DMS53 (cell line): ENCODE results near the gene ZPBP2.
"Not testable (repeated sequence)": the region's sequence is repeated elsewhere in the genome, so short reads cannot be mapped to it uniquely, and the experiment has no call there.

Experiments used
- DNase-seq: peaks from one replicate; lab custom pipeline; 2025; lab: John Stamatoyannopoulos, UW

The ZPBP2 gene, protein sequence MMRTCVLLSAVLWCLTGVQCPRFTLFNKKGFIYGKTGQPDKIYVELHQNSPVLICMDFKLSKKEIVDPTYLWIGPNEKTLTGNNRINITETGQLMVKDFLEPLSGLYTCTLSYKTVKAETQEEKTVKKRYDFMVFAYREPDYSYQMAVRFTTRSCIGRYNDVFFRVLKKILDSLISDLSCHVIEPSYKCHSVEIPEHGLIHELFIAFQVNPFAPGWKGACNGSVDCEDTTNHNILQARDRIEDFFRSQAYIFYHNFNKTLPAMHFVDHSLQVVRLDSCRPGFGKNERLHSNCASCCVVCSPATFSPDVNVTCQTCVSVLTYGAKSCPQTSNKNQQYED

DNA sequence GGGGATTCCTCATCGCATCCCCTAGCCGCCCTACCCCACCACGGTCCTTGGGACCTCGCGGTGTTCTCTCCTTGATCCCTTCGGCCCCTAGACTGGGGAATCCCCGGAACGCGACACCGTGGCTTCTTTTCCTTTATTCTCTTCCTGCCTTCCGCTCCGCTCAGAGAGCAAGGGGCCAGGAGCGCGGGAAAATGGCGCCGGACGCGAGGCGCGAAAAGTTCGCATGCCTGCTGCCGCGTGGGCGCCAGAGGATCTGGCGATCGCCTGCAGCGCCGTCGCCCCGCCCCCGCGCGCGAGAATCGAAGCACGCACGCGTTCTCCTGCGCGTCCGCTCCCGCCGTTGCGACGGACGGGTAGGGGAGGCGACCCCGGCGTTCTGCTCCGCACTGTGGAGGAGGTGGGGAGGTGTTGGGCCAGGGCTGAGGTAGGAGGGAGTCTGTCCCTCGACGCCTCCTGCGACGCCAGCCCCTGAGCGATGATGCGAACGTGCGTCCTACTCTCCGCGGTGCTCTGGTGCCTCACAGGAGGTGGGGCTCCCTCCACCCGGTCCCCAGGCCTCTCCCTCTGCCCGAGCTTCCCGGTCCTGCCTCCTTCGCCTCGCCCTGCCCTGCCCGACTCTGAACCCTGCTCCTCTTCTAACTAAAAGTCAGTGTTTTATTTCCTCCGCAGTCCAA, at the start of gene ZPBP2:
Gene ZPBP2 (plus strand): TSS at position 323 of the 674 bp plus-strand sequence. CDS start 153 bp downstream, at position 476.
- DNase-seq = no peak

DNA sequence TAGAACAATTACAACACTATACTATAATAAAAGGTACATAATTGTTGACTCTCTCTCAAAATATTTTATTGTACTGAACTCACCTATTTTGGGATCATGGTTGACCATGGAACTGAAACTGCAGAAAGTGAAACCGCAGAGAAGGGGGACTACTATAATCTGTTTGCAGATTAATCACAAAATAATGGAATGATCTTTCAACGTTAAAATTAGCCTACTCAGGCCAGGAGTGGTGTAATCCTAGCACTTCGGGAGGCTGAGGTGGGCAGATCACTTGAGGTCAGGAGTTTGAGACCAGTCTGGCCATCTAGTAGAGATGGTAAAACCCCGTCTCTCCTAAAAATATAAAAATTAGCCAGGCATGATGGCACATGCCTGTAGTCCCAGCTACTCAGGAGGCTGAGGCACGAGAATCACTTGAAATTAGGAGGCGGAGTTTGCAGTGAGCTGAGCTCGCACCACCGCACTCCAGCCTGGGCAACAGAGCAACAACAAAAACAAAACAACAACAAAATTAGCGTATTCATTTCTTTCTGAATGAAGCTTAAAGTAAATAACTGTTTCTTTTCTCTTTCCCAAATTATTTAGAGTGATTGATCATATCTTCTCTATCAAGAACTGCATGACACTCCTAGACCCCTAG, 49.5 kb upstream of the ZPBP2 start:
- no peak for DNase-seq

DNA sequence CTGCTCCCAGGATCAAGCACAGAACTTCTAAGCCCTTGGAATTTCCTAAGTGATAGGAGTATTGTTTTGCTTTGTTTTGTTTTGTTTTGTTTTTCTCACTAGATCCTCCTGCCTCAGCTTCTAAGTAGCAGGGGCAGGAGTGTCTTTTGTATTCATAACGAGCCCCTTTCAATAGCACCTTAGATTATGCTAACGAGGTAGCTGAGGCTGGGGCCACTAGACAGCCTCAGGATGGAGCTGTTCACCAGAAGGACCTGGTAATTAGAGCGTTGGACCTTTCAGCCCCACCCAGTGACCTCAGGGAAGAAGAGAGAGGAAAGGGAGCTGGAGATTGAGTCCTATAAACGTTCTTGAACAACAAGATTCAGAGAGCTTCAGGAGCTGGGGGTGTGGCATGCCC, 47.5 kb upstream of the ZPBP2 start:
- no peak for DNase-seq

DNA sequence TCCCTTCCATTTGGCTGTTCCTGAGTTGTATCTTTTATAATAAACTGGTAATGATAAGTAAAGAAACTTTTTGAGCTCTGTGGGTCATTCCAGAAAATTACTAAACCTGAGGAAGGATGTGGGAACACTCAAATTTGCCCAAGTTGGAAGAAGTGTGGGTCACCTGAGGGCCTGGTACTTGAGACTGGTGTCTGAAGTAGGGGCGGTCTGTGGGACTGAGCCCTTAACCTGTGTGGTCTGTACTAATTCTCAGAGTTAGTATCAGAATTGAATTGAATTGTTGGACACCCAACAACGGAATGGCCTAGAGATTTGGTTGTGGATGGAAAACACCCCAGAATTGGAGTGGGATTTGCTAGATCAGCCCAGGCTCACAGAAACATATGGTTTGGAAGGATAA, 47.0 kb upstream of the ZPBP2 start:
- no peak for DNase-seq

DNA sequence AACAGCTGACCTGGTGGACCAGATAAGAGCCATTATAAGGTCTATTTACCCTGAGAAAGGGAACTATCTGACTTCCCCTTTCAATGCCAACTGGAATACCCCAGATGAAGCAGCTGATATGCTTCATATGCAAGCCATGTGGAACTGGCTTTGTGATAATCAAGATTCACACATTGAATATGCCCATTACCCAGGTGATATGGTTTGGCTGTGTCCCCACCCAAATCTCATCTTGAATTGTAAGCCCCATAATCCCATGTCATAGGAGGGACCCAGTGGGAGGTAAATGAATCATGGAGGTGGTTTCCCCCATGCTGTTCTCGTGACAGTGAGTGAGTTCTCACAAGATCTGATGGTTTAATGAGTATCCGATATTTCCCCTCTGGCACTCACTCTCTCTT, 46.0 kb upstream of the ZPBP2 start:
- DNase-seq = no peak

DNA sequence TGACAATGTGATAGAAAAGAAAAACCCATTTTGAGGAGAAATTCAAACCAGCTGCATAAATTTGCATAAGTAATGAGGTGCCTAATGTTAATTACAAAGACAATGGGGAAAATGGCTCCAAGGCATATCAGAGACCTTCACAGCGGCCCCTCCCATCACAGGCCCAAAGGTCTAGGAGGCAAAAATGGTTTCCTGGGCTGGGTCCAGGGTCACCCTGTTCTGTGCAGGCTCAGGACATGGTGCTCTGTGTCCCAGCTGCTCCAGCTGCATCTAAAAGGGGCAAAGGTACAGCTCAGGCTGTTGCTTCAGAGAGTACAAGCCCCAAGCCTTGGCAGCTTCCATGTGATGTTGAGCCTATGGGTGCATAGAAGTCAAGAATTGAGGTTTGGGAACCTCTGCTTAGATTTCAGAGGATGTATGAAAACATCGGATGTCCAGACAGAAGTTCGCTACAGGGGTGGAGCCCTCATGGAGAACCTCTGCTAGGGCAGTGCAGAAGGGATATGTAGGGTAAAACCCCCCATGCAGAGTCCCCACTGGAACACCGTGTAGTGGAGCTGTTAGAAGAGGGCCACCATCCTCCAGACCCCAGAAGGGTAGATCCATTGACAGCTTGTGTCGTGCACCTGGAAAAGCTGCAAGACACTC, 44.5 kb upstream of the ZPBP2 start:
- DNase-seq = peak; percentile 35

DNA sequence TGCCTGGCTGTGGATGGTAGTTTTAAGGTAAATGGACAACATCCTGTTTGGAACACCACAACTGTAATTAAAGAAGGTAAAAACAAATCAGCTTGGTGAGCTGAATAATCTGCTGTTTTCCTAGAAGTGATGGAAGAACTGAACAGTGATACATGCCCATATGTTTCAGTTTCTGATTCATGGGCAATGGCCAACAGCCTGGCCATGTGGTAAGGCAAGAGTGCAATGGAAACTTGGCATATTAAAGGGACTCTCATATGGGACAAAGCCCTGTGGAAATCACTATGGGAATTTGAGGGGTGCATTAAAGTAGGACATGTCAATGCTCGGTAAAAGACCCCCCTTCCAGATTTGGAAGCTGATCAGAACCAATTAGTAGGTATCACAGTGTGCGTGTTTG, 41.7 kb upstream of the ZPBP2 start:
- no peak for DNase-seq

DNA sequence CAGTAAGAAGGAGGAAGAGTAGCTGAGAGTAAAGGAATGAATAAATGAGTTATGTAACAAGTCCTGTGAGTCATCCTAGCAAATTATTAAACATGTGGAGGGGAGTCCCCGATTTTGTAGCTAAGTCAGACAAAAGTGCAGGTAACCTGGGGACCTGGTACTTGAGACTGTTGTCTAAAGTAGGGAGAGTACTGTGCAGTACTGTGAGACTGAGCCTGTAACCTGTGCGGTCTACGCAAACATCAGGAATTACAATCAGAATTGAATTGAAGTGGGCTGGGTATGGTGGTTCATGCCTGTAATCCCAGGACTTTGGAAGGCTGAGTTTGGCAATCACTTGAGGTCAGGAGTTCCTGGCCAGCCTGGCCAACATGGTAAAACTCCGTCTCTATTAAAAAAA, 39.6 kb upstream of the ZPBP2 start:
- DNase-seq = no peak

DNA sequence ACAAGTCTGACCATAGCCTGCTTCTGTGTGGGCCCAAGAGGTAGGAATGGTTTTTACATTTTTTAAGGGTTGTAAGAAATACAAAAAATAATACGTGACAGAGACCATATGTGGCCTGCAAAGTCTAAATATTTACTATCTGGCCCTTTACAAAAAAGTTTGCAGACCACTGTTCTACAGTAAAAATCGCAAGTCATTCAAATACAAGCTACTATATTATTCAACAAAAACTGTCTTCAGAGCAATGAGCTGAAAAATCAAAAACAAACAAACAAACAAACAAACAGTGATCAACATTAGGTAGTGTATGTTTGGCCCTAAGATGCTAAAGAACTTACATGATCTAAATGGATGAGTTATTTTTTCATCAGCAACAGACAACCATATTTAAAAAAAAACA, 36.4 kb upstream of the ZPBP2 start:
- DNase-seq = no peak

DNA sequence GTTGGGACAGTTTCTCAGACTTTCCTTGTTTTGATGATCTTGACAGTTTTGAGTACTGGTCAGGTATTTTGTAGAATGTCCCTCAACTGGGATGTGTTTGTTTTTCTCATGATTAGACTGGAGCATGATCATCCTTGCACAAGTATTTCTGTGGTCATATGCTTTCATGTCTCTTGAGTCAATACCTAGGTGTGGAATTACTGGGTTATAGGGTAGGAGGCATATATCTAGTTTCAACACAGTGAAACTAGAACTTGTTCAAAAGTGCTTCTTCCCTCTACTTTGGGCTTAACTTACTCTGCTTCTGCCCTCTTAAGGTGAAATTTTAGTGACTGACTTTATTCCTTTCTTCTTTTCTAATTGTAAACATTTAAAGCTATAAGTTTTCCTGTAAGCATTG, 34.0 kb upstream of the ZPBP2 start:
- no peak for DNase-seq

DNA sequence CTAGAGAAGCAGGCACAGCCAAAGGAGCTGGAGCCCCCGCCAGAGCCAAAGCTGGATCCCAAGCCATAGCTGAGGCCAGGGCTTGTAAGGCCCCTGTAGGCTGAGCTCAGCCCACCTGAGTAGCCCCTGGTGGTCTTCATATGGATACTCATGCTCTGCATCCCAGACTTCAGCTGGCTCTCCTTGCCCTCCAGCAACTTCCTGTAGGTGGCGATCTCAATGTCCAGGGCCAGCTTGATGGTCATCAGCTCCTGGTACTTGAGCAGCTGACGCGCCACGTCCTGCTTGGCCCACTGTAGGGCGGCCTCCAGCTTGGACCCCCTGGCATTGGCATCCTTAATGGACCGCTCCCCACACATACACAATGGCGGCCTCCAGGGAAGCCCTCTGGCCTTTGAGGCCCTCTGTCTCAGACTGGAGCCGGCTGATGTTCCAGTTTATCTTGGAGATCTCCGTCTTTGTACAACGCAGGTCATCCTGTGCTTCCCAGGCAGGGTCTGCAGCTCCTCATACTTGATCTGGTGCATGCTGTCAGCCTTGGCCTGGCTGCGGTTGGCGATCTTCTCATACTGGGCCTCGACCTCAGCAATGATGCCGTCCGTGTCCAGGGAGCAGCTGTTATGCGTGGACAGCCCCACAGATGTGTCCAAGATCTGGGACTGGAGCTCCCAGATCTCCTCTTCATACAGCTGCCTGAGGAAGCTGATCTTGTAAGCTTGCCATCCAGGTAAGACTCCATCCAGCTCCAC, 32.8 kb upstream of the ZPBP2 start:
- no peak for DNase-seq

DNA sequence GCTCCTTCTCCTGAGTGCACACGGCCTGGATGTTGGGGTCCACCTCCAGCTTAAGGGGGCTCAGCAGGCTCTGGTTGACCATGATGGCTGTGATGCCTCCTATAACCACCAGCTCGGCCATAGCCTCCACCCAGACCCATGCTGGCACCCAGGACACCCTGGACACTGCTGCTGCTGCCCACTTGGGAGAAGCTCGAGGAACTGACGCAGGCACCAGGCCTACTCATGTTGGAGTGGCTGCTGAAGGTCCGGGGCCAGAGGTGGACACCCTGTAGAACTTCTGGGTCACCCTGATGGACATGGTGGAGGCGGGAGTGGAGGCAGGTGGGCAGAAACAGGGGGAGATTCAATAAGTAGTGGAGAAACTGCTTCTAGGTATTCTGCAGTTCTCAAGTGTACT, 31.9 kb upstream of the ZPBP2 start:
- DNase-seq = no peak

DNA sequence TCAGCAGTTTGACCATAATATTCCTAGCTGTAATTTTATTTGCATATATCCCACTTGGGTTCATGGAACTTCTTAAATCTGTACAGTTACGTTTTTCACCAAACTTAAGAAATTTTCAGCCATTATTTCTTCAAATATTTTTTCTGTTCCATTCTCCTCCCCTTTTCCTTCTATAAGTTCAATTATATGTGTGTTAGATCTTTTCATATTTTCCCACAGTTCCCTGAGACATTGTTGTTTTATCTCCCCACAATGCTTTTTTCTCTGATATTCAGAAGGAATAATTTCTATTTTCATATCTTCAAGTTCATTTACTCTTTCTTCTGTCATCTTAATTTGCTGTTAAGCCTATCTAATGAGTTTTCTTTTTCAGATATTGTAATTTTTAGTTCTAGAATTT, 29.9 kb upstream of the ZPBP2 start:
- no peak for DNase-seq

DNA sequence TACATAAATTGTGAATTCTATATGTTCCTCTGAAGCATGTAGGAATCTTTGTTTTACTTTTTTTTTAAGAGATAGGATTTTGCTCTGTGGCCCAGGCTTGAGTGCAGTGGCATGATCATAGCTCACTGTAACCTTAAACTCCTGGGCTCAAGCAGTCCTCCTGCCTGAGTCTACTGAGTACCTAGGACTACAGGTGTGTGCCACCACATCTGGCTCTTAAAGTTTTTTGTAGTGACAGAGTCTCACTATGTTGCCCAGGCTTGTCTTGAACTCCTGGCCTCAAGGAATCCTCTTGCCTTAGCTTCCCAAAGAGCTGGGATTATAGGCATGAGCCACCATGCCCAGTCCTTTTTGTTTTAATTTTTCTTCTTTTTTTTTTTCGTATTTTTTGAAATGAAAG, 29.2 kb upstream of the ZPBP2 start:
- DNase-seq = no peak

DNA sequence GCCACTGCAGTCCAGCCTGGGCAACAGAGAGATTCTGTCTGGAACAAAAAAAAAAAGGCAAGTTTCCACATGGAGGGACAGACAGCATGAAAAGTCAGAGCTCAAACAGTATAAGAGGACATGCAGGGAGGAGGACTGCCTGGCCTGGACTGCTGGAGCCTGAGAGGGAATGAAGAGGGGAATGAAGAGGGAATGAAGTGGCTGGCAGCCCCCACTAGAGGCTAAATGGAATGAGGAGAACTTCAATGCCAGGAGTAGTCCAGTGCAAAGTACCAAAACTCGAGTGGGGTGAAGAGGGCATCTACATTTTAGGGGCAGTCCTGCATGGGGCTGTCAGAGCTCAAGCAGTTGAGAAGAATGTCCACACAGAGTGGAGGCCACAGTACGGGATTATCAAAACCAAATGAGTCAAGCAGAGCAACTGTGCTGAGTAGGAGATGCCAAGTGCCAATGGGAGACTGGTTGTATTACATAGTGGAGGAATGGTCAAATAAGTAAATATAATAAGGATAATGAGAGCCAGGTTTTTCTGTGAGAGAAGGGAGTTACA, 26.8 kb upstream of the ZPBP2 start:
- no peak for DNase-seq

DNA sequence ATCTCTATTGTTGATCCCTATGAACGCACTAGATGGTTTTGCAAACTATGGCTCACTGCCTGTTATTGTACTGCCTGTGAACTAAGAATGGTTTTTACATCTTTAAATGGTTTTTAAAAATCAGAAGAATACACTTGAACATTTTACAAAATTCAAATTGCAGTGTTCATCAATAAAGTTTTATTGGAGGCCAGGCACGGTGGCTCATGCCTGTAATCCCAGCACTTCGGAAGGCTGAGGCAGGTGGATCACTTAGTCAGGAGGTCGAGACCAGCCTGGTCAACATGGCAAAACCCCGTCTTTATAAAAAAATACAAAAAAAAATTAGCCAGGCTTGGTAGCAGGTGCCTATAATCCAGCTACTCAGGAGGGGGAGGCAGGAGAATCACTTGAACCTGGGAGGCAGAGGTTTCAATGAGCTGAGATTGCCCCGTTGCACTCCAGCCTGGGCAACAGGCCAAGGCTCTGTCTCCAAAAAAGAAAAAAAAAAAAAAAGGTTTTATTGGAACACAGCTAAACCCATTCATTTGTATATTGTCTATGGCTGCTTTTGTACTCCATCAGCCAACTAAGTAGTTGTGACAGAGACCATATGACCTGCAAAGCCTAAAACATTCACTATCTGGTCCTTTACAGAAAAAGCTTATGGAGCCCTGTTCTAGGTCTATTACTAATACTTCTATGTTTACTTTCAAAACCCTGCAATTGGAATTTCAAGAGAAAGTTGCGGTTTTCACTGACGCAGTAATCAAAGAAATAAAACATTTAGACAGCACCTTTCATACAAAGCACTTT, 22.8 kb upstream of the ZPBP2 start:
- no peak for DNase-seq

DNA sequence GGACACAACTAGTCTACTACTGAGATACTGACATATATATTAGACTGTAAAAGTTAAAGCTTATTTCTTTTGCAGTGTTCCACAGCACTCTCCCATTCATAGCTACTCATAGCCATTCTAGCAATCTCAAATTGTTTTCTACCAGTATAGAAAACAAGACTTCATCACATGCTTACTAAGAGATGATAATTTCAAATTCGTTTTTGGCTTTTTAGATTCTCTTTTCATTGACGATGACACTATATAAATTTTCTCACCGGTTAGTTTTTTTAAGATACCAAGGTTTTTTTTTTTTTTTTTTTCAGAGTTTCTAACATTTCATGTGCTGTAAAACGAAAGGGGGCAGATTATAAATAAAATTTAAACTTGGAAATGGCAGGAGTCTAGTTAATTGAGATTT, 21.8 kb upstream of the ZPBP2 start:
- no peak for DNase-seq

DNA sequence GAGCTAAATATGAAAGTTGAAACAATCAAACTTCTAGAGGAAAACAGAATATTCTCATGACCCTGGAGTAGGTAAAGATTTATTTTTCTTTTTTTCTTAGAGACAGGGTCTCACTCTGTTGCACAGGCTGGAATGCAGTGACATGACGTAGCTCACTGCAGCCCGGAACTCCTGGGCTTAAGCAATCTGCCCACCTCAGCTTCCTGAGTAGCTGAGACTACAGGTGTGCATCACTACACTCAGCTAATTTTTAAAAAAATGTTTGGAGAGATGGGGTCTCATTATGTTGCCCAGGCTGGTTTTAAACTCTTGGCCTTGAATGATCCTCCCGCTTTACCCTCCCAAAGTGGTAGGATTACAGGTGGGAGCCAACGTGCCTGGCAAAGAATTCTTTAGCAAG, 19.4 kb upstream of the ZPBP2 start:
- DNase-seq = no peak

DNA sequence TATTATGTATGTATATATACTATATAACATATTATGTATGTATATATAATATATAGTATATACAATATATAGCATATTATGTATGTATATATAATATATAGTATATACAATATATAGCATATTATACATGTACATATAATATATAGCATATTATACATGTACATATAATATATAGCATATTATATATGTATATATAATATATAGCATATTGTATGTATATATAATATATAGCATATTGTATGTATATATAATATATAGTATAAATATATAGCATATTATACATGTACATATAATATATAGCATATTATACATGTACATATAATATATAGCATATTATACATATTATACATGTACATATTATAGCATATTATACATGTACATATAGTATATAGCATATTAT, 17.8 kb upstream of the ZPBP2 start:
- not testable (repeated sequence) for DNase-seq

DNA sequence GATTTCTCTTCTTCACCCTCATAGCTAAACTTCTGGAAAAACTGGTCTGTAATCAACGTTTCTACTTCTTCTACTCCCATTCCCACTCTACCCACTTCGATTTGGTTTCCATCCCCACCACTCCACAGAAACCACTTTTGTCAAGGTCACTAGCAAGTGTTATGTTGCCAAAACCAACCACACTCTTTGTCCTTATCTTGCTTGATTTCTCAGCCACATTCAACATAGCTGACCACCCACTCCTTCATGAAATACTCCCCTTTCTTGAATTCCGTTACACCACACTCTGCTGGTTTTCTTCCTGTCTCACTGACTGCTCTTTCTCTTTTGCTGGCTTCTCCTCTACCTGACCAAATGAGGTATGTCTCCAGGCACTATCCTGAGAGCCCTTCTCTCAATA, 15.8 kb upstream of the ZPBP2 start:
- no peak for DNase-seq

DNA sequence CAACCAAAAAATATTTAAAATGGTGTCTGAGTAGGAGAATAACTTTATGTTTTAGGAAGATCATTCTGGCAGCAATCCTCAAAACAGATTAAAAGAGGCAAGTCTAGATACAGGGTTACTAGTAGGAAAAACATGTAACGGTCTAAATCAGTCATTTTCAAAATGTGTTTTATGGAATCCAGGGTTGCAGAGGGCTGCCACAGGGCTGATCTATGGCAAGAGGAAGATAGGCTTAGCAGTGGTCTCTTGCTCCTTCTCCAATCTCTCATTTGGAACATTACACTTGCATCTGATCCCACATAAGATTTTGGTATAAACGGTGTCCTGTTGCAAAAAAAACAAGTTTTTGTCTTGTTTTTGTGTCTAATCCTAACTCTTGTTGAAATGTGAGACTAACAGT, 13.1 kb upstream of the ZPBP2 start:
- DNase-seq = no peak
